Activated CD8-positive, alpha-beta memory T cell treated with anti-CD3 and anti-CD28 coated beads for 4 hours (primary cell): Measurements from ENCODE around the gene VLDLR.

Source experiments
- DNase-seq, 2 donors: peaks; one replicate each; pipeline ENCODE4 v3.0.0-alpha.2; 2020; ENCODE audit warnings: low read depth in 2 of 2

VLDLR gene

DNA sequence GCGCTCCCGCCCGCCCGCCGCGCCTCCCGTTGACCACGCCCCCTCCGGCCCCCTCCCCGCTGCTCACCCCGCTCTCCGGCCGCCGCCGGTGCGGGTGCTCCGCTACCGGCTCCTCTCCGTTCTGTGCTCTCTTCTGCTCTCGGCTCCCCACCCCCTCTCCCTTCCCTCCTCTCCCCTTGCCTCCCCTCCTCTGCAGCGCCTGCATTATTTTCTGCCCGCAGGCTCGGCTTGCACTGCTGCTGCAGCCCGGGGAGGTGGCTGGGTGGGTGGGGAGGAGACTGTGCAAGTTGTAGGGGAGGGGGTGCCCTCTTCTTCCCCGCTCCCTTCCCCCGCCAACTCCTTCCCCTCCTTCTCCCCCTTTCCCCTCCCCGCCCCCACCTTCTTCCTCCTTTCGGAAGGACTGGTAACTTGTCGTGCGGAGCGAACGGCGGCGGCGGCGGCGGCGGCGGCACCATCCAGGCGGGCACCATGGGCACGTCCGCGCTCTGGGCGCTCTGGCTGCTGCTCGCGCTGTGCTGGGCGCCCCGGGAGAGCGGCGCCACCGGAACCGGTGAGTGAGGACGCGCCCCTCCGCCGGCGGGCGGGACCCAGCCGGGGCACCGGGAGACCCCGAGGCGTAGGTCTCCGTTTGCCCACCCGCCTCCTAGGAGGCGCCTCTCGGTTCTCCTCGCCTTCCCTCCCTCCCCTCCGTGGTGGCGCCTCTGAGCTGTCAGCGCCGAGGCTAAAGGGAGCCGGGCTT is at the start of gene VLDLR:
Gene VLDLR (plus strand): TSS at position 66 of the 739 bp plus-strand sequence. CDS start 403 bp downstream, at position 469.
- no peak for DNase-seq

GRCh38 chr9:2574203-2574602 is 47.4 kb upstream of the VLDLR start:
- no peak for DNase-seq

GRCh38 chr9:2576631-2577030 is 45.0 kb upstream of the VLDLR start:
- DNase-seq = no peak

- DNase-seq = no peak
These were observed 38.1 kb upstream of the VLDLR start for GRCh38 chr9:2583308-2584013.

DNA sequence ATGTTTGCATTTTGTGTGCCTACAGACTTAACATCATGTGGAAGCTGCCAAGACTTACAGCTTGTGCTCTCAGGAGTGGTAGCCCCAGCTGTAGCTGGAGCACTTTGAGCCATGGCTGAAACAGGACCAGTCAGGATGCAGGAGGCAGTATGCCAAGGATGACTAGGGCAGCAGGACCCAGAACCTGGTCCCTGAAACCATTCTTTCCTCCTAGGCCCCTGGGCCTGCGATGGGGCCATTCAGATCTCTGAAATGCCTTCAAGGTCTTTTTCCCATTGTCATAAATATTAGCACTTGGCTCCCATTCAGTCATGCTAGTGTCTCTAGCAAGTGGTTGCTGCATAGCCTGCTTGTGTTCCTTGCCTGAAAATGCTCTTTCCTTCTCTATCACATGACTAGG is 29.6 kb upstream of the VLDLR start:
- no peak for DNase-seq

DNA sequence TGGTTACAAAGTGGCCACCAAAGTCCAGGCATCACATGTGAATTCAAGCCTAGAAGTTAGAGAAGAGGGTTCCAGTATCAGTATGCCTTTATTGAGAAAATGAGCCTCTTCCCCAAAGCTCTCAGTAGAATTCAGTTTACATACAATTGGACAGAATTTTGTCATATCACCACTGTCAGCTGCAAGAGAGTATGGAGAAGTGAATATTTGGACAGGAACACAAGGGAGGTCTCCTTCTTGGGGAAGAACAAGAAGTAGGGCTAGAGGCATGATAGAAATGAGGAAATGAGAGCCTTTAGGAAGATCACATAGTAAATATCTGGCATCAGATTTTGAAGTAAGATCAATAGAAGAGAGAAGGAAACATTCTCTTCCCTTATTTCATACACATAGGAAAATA is 27.8 kb upstream of the VLDLR start:
- no peak for DNase-seq

GRCh38 chr9:2595973-2596372 is 25.6 kb upstream of the VLDLR start:
- DNase-seq = no peak

GRCh38 chr9:2597483-2597882 is 24.1 kb upstream of the VLDLR start:
- no peak for DNase-seq

GRCh38 chr9:2599896-2600295 is 21.7 kb upstream of the VLDLR start:
- no peak for DNase-seq

DNA sequence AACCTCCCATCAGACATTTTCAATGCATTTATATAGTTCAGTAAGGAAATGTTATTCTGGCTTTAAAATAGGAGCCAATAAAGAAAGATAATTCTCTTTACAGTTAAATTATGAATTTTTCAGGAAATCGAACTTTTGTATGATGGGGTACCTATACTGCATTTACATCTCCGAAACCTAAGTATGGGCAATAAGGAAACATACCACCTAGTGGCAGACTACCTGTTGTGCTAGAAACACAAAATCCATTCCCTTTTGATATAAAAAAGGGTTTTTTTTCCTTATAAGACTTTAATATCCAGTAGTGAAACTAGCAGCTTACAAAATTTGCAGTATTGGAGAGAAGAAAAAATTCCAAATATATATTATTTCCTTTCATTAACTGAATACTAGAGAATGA is 21.3 kb upstream of the VLDLR start:
- no peak for DNase-seq

DNA sequence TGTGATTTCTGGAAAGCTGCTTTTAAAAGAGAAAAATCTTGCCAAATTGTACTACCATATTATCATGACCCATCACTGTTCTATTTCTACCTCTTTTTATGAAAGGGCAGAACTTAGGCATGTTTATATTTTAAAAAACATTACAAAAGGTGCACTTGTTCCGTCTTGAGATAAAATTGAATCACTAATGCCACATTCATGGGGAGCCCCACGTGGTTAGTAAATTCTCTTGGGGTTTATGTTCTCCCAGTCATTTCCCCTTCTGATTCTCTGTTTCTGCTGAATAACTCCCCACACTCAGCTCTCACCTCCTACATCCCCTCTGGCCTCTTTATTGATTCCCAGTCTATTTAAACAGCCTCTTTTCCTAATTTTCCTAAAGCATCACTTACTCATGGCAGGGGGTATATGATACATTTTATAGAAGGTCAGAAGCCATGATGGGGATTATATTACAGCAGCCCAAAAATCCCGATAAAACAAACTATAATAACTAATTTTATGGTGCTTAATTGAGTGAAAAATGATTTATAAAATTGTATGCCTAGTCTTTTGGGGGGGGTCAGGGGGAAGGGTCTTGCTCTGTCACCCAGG is 19.7 kb upstream of the VLDLR start:
- DNase-seq = no peak

DNA sequence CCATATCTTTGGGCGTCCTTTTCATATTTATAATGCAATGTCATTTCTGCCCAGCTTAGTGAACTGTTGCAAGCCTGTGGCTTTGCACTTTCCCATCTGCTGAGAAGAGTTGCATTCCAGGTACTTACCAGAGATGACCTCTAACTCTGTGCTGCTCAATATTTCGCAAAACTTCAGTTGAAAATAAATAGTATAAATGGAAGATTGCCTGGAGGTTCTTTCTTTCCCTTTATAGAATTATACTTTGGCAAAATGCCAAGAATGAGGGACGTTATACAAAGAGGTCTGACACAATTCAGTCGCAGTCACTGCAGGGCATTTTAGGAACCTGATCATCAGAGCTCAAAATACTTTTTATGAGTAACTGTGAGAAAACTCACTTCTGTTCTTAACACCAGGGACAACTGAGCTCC is 18.9 kb upstream of the VLDLR start:
- no peak for DNase-seq

- DNase-seq = no peak
These were observed 18.0 kb upstream of the VLDLR start for GRCh38 chr9:2603621-2604020.

DNA sequence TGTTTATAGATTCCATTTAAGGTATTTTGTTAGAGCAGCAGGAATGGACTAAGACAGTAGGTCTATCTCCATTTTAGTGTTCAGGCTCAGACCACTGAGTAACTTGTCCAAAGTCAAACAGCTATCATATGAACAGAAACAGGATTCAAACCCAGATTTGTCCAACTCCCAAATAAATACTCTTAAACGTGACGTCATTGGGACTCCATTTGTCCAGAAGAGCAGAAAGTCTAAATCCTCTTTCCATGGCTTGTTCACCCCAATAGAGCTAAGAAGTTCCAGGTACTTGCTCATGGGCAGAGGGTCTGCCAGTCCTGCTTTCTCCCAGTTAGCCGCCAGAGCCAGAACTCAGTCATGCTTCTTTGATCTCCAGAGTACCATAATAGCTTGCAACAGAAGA is 16.3 kb upstream of the VLDLR start:
- DNase-seq = no peak

GRCh38 chr9:2608276-2608675 is 13.3 kb upstream of the VLDLR start:
- DNase-seq = no peak

DNA sequence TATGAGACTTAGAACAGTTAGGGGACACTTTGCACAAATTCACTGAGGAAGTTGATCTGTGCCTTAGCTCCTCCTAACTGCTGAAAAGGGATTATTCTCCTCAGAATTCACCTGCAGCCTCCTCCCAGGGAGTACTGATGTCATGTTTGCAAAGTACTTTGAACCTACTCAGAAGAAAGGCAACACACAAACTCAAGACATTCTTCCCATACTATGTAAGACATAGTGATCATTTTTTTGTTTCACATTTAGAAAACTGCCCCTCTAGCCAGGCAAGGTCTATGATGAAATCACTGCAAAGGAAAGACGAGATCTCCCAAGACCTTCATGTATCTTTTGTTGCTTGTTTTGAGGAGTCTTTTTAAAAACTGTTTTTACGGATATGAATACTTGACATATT is 10.6 kb upstream of the VLDLR start:
- no peak for DNase-seq

GRCh38 chr9:2611961-2612360 is 9.6 kb upstream of the VLDLR start:
- no peak for DNase-seq

GRCh38 chr9:2613730-2614271 is 7.8 kb upstream of the VLDLR start:
- DNase-seq = no peak

- no peak for DNase-seq
These were observed 6.1 kb upstream of the VLDLR start for GRCh38 chr9:2615497-2615896.

- DNase-seq = no peak
These were observed 4.8 kb upstream of the VLDLR start for GRCh38 chr9:2616692-2617377.

- DNase-seq = no peak
These were observed 3.3 kb upstream of the VLDLR start for GRCh38 chr9:2618289-2618688.
